ENCODE results near the gene TRIP4. TPM values are rescaled to one million over a fixed set of nuclear protein-coding genes. Genes with fewer than 3 reads are reported as not detected.
"Not testable (repeated sequence)": the region's sequence is repeated elsewhere in the genome, so short reads cannot be mapped to it uniquely, and the experiment has no call there.

The TRIP4 gene
- total RNA-seq = 6.7 and 9.4 TPM in 2 replicates

- peak; percentile 79 for DNase-seq (ENCODE audit: low read depth)
- H3K4me3 ChIP-seq (ENCODE audit: low read depth, low read length) = peak within 1 kb of the TSS; percentile 92
- TF ChIP-seq CTCF (conservative IDR thresholded peaks at IDR 0.05; ENCODE audit: low read depth, low read length) = no peak
Measured at GRCh38 chr15:64387562-64388168, at the start of gene TRIP4. Gene TRIP4 (plus strand): TSS chr15:64387836. CDS start chr15:64387864, 28 bp downstream.

- TF ChIP-seq CTCF (conservative IDR thresholded peaks at IDR 0.05; ENCODE audit: low read depth, low read length) = no peak
- no peak for DNase-seq (ENCODE audit: low read depth)
- no peak overlapping the region for H3K4me3 ChIP-seq (ENCODE audit: low read depth, low read length)
Measured at GRCh38 chr15:64340355-64340754, 47.3 kb upstream of the TRIP4 start.

DNA sequence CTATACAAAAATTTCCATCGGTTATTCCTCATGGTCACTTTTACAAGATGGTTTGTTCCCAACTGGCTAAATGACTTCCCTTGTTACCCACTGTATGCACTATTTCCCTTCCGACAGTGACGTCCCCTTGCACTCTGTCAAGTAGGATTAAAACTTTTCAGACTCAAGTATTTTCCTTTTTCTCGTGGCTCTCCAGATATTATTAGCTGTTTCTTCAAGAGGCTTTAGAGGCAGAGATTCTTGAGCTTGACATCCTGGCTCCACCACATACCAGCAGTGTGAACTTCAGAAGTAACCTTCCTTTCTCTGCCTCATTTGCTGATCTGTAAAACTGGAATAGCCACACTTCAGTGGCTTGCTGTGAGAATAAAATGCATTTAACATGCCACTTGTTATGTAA lies 45.7 kb upstream of the TRIP4 start:
- no peak for DNase-seq (ENCODE audit: low read depth)
- H3K4me3 ChIP-seq (ENCODE audit: low read depth, low read length) = no peak overlapping the region
- no peak for TF ChIP-seq CTCF (conservative IDR thresholded peaks at IDR 0.05; ENCODE audit: low read depth, low read length)

DNA sequence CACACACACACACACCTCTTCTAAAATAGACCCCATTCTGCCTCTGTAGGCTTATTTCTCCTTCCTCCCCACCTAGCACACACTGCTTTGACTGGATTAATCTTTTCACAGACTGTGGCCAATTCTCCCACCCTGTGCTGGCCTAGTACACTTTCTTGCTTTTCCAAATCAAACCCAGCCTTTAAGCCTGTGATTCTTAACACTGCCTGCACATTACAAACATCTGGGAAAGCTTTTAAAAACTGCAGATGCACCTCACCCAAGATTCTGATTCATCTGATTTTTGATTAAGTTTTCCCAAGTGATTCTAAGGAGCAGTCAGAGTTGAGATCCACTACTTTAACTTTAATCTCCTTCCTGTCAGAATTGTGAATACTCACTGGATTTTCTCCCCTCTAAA lies 44.4 kb upstream of the TRIP4 start:
- no peak overlapping the region for H3K4me3 ChIP-seq (ENCODE audit: low read depth, low read length)
- no peak for TF ChIP-seq CTCF (conservative IDR thresholded peaks at IDR 0.05; ENCODE audit: low read depth, low read length)
- DNase-seq (ENCODE audit: low read depth) = no peak

DNA sequence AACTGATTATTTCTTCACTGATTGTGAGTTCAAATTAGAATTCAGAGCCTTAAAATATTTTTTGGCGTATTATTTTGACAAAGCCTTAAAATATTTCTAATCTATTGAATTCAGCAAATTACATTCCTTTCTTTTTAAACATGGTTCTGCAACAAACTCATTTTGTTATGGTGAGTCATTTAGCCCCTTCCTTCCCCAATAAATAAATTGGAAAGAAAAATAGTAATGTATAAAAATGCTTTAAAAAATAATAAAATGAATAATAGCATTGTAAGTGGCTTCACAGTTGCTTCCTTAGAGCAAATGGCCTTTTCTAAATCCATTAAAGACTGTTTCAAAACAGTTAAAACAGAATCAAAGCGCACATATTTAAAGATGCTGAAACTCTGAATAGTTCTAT lies 43.8 kb upstream of the TRIP4 start:
- no peak for TF ChIP-seq CTCF (conservative IDR thresholded peaks at IDR 0.05; ENCODE audit: low read depth, low read length)
- DNase-seq (ENCODE audit: low read depth) = no peak
- no peak overlapping the region for H3K4me3 ChIP-seq (ENCODE audit: low read depth, low read length)

DNA sequence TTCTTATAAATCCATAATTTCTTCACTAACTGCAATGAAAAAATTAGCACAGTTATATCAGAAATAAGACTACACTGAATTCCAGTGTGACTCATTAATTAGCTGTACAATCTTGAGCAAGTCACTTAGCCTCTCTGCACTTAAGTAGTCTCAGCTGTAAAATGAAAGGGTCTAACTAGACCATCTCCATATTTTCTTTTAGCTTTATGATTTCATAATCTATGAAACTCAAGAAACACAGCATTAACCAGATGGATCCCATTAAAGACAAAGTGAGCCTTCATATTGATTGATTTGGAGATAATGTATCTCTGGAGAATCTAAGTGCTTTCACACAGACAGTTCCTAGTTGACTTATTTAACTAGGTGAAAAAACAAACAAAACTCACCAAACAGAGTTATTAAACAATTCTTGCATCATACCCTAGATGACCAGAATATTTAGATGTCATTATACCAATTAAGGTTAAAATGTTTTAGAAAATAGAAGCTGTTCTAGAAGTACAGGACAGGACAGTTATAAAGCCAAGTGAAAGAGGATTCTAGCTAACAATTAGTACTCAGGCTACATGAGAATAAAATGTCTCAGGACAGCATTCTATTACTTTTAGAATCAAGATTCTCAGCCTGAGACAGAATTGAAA lies 42.9 kb upstream of the TRIP4 start:
- TF ChIP-seq CTCF (conservative IDR thresholded peaks at IDR 0.05; ENCODE audit: low read depth, low read length) = no peak
- no peak overlapping the region for H3K4me3 ChIP-seq (ENCODE audit: low read depth, low read length)
- DNase-seq (ENCODE audit: low read depth) = no peak

DNA sequence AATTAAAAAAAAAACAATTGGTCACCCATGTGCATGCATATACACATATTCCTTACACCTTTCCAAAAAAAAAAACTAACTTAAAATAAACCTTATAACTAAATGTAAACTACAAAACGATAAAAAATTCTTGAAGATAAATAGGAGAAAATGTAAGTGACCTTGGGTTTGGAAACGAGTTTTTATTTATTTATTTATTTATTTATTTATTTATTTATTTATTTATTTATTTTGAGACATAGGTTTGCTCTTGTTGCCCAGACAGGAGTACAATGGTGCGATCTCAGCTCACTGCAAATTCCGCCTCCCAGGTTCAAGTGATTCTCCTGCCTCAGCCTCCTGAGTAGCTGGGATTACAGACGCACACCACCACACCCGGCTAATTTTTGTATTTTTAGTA lies 41.4 kb upstream of the TRIP4 start:
- H3K4me3 ChIP-seq (ENCODE audit: low read depth, low read length); DNase-seq (ENCODE audit: low read depth): not testable (repeated sequence)

Measured in epithelial cell of proximal tubule (primary cell).